Measurements from ENCODE around the gene NUAK1.

NUAK1 gene

GRCh38 chr12:106138633-106139421 lies at the start of gene NUAK1:
TSS of gene NUAK1 (minus strand) at chr12:106138954. CDS start at chr12:106138653, 301 bp downstream.
- Histone ChIP-seq H3K36me3 (ENCODE audit: control insufficient read depth, insufficient read depth, low read length) (no peaks in the 10 kb centered on the region), H3K4me3 (ENCODE audit: low read length) (no peak within 1 kb of the TSS), H3K4me1 (ENCODE audit: control insufficient read depth, insufficient read depth, low read length) (peaks cover 10% of the 10 kb centered on the region), H3K9ac (ENCODE audit: low read length) (peak within 1 kb of the TSS; percentile 82), H3K9me3 (ENCODE audit: control insufficient read depth, low read length) (no peaks in the 10 kb centered on the region), H3K27me3 (ENCODE audit: control insufficient read depth, insufficient read depth, low read length) (peaks cover 25% of the 10 kb centered on the region)

DNA sequence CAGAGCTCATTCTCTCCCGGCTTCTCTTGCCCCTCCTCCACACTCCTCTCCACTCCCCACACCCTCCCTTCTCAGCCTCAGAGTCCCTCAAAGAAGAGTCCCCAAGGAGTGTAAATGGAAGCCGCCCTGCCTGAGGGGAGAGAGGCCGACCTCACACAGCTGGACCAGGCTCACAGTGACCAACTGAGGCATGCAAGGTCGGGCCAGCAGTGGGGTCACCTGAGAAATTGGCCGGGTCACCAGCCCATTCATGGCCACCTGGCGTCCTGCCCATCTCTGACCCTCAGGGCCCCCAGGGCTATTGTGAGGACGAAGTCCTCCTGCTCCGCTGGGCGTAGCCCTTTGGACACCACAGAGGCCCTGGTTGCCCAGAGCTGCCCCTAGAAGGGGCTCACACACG lies 49.5 kb upstream of the NUAK1 start:
- Histone ChIP-seq H3K9ac (ENCODE audit: low read length) (no peak overlapping the region), H3K4me3 (ENCODE audit: low read length) (no peak overlapping the region), H3K27me3 (ENCODE audit: control insufficient read depth, insufficient read depth, low read length) (peaks cover 17% of the 10 kb centered on the region), H3K9me3 (ENCODE audit: control insufficient read depth, low read length) (no peaks in the 10 kb centered on the region), H3K4me1 (ENCODE audit: control insufficient read depth, insufficient read depth, low read length) (no peaks in the 10 kb centered on the region), H3K36me3 (ENCODE audit: control insufficient read depth, insufficient read depth, low read length) (no peaks in the 10 kb centered on the region)

GRCh38 chr12:106187842-106188241 lies 49.1 kb upstream of the NUAK1 start:
- no peak overlapping the region for H3K4me3 ChIP-seq (ENCODE audit: low read length)
- no peaks in the 10 kb centered on the region for H3K36me3 ChIP-seq (ENCODE audit: control insufficient read depth, insufficient read depth, low read length)
- H3K4me1 ChIP-seq (ENCODE audit: control insufficient read depth, insufficient read depth, low read length), result no peaks in the 10 kb centered on the region
- H3K9me3 ChIP-seq (ENCODE audit: control insufficient read depth, low read length), result no peaks in the 10 kb centered on the region
- peaks cover 17% of the 10 kb centered on the region for H3K27me3 ChIP-seq (ENCODE audit: control insufficient read depth, insufficient read depth, low read length)
- no peak overlapping the region for H3K9ac ChIP-seq (ENCODE audit: low read length)

DNA sequence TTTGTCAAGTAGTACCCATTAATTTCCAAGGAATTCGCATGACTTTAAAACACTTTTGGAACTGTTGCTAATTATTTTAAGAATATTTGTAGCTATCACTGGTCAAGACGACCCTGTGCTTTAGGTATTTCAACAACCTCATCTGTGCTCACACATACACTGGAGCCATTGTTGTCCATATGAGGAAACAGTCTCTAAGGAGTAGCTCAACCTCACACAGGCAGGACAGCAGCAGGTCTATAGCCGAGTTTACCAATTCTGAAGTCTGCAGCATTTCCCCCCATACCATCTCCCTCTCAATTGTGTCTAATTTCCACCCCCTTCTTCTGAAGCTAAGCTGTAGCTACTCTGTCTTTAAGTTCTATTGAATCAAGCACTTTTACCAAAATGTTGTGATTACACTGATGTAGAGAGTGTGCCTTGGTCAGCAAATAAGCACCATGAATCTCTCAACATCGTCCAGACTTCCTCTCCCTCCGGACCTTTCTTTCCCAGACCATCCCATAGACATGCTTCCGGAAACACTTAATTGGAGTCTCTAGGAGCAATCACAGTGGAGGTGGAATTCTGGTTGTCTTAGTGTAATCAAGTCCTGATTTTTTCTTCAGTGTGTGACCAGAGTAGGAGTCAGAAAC lies 48.5 kb upstream of the NUAK1 start:
- Histone ChIP-seq H3K27me3 (ENCODE audit: control insufficient read depth, insufficient read depth, low read length) (peaks cover 17% of the 10 kb centered on the region), H3K36me3 (ENCODE audit: control insufficient read depth, insufficient read depth, low read length) (no peaks in the 10 kb centered on the region), H3K4me3 (ENCODE audit: low read length) (no peak overlapping the region), H3K9ac (ENCODE audit: low read length) (no peak overlapping the region), H3K4me1 (ENCODE audit: control insufficient read depth, insufficient read depth, low read length) (no peaks in the 10 kb centered on the region), H3K9me3 (ENCODE audit: control insufficient read depth, low read length) (no peaks in the 10 kb centered on the region)

DNA sequence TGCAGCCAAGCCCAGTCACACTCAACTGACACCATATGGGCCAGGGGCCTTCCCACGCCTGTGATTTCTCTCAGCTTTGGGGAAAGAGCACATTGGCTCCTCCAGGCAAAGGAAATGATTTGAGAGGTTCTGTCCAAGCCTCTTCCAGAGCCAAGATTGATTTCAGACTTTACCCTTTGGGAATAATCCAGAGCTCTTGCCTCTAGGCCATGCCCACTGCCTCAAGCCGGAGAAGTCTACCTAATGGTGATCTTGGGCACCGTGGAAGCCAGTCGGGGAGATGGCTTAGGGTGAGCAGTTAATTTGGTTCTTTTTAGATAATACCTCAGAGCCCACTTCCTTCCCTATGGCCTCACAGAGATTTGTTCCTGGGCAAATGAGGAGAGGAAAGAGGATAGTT lies 45.0 kb upstream of the NUAK1 start:
- H3K9me3 ChIP-seq (ENCODE audit: control insufficient read depth, low read length), result no peaks in the 10 kb centered on the region
- H3K4me1 ChIP-seq (ENCODE audit: control insufficient read depth, insufficient read depth, low read length), result no peaks in the 10 kb centered on the region
- peaks cover 17% of the 10 kb centered on the region for H3K27me3 ChIP-seq (ENCODE audit: control insufficient read depth, insufficient read depth, low read length)
- H3K4me3 ChIP-seq (ENCODE audit: low read length), result no peak overlapping the region
- no peaks in the 10 kb centered on the region for H3K36me3 ChIP-seq (ENCODE audit: control insufficient read depth, insufficient read depth, low read length)
- no peak overlapping the region for H3K9ac ChIP-seq (ENCODE audit: low read length)

GRCh38 chr12:106181401-106182114 lies 42.8 kb upstream of the NUAK1 start:
- Histone ChIP-seq H3K4me3 (ENCODE audit: low read length) (no peak overlapping the region), H3K36me3 (ENCODE audit: control insufficient read depth, insufficient read depth, low read length) (no peaks in the 10 kb centered on the region), H3K9ac (ENCODE audit: low read length) (no peak overlapping the region), H3K4me1 (ENCODE audit: control insufficient read depth, insufficient read depth, low read length) (no peaks in the 10 kb centered on the region), H3K9me3 (ENCODE audit: control insufficient read depth, low read length) (no peaks in the 10 kb centered on the region), H3K27me3 (ENCODE audit: control insufficient read depth, insufficient read depth, low read length) (peaks cover 3% of the 10 kb centered on the region)

- no peak overlapping the region for H3K4me3 ChIP-seq (ENCODE audit: low read length)
- no peaks in the 10 kb centered on the region for H3K36me3 ChIP-seq (ENCODE audit: control insufficient read depth, insufficient read depth, low read length)
- H3K27me3 ChIP-seq (ENCODE audit: control insufficient read depth, insufficient read depth, low read length), result no peaks in the 10 kb centered on the region
- H3K4me1 ChIP-seq (ENCODE audit: control insufficient read depth, insufficient read depth, low read length), result no peaks in the 10 kb centered on the region
- no peak overlapping the region for H3K9ac ChIP-seq (ENCODE audit: low read length)
- no peaks in the 10 kb centered on the region for H3K9me3 ChIP-seq (ENCODE audit: control insufficient read depth, low read length)
Observed at GRCh38 chr12:106179086-106179485, 40.3 kb upstream of the NUAK1 start.

- H3K36me3 ChIP-seq (ENCODE audit: control insufficient read depth, insufficient read depth, low read length), result no peaks in the 10 kb centered on the region
- H3K4me3 ChIP-seq (ENCODE audit: low read length), result no peak overlapping the region
- H3K4me1 ChIP-seq (ENCODE audit: control insufficient read depth, insufficient read depth, low read length), result no peaks in the 10 kb centered on the region
- no peaks in the 10 kb centered on the region for H3K9me3 ChIP-seq (ENCODE audit: control insufficient read depth, low read length)
- no peak overlapping the region for H3K9ac ChIP-seq (ENCODE audit: low read length)
- no peaks in the 10 kb centered on the region for H3K27me3 ChIP-seq (ENCODE audit: control insufficient read depth, insufficient read depth, low read length)
Observed at GRCh38 chr12:106178562-106178961, 39.8 kb upstream of the NUAK1 start.

DNA sequence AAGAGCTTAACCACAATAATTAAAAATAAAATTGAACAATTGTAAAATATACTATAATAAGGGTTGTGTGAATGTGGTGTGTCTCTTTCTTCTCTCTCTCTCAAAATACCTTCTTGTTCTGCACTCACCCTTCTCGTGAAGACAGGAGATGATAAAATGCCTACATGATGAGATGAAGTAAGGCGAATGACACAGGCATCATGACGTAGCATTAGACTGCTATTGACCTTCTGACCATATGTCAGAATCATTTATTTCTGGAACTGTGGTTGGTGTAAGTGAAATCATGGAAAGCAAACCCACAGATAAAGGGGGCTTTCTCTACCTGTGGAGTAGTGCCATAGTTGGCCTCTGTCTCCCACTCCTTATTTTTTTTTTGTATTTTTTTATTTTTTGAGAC lies 37.8 kb upstream of the NUAK1 start:
- Histone ChIP-seq H3K4me3 (ENCODE audit: low read length) (no peak overlapping the region), H3K36me3 (ENCODE audit: control insufficient read depth, insufficient read depth, low read length) (no peaks in the 10 kb centered on the region), H3K27me3 (ENCODE audit: control insufficient read depth, insufficient read depth, low read length) (no peaks in the 10 kb centered on the region), H3K9ac (ENCODE audit: low read length) (no peak overlapping the region), H3K9me3 (ENCODE audit: control insufficient read depth, low read length) (no peaks in the 10 kb centered on the region), H3K4me1 (ENCODE audit: control insufficient read depth, insufficient read depth, low read length) (no peaks in the 10 kb centered on the region)

DNA sequence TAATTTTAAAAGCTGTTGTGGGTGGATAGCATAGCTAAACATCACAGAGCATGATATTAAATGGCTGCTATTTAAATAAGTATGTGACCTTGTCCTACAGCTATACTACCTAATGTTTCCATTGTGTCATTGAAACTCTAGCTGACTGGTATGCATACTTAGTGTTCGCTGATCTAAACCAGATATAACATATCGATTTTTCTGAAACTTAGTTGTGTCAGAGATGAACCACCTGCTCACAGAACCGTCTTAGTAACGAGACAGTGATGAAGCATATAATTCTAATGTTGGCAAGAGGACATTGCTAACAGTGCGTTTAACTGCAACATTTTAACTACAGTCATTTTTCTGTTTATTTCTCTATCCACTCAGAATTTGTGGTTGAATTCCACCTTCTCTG lies 36.1 kb upstream of the NUAK1 start:
- H3K4me1 ChIP-seq (ENCODE audit: control insufficient read depth, insufficient read depth, low read length), result no peaks in the 10 kb centered on the region
- no peak overlapping the region for H3K4me3 ChIP-seq (ENCODE audit: low read length)
- H3K9me3 ChIP-seq (ENCODE audit: control insufficient read depth, low read length), result no peaks in the 10 kb centered on the region
- H3K36me3 ChIP-seq (ENCODE audit: control insufficient read depth, insufficient read depth, low read length), result no peaks in the 10 kb centered on the region
- no peak overlapping the region for H3K9ac ChIP-seq (ENCODE audit: low read length)
- H3K27me3 ChIP-seq (ENCODE audit: control insufficient read depth, insufficient read depth, low read length), result no peaks in the 10 kb centered on the region

- no peaks in the 10 kb centered on the region for H3K27me3 ChIP-seq (ENCODE audit: control insufficient read depth, insufficient read depth, low read length)
- H3K4me1 ChIP-seq (ENCODE audit: control insufficient read depth, insufficient read depth, low read length), result no peaks in the 10 kb centered on the region
- no peaks in the 10 kb centered on the region for H3K36me3 ChIP-seq (ENCODE audit: control insufficient read depth, insufficient read depth, low read length)
- no peak overlapping the region for H3K9ac ChIP-seq (ENCODE audit: low read length)
- no peak overlapping the region for H3K4me3 ChIP-seq (ENCODE audit: low read length)
- H3K9me3 ChIP-seq (ENCODE audit: control insufficient read depth, low read length), result no peaks in the 10 kb centered on the region
Observed at GRCh38 chr12:106173442-106173841, 34.7 kb upstream of the NUAK1 start.

GRCh38 chr12:106171117-106171750 lies 32.5 kb upstream of the NUAK1 start:
- no peak overlapping the region for H3K9ac ChIP-seq (ENCODE audit: low read length)
- H3K4me3 ChIP-seq (ENCODE audit: low read length), result no peak overlapping the region
- H3K9me3 ChIP-seq (ENCODE audit: control insufficient read depth, low read length), result no peaks in the 10 kb centered on the region
- H3K4me1 ChIP-seq (ENCODE audit: control insufficient read depth, insufficient read depth, low read length), result no peaks in the 10 kb centered on the region
- H3K27me3 ChIP-seq (ENCODE audit: control insufficient read depth, insufficient read depth, low read length), result no peaks in the 10 kb centered on the region
- H3K36me3 ChIP-seq (ENCODE audit: control insufficient read depth, insufficient read depth, low read length), result no peaks in the 10 kb centered on the region

All from mucosa of stomach (tissue), 1 donor.